ENCODE data around the gene KRTCAP2.
"Not testable (repeated sequence)": the region's sequence is repeated elsewhere in the genome, so short reads cannot be mapped to it uniquely, and the experiment has no call there.

GRCh38 chr1:155193991-155194240 is 20.8 kb upstream of the KRTCAP2 start:
- not testable (repeated sequence) for TF ChIP-seq POLR2AphosphoS5 (IDR thresholded peaks at IDR 0.05; ENCODE audit: borderline replicate concordance, low read depth, low read length); EZH2 (IDR thresholded peaks at IDR 0.05); FOXP2 (optimal IDR thresholded peaks at IDR 0.05; ENCODE audit: control extremely low read depth, extremely low read length, insufficient read depth)
